H9 (cell line): ENCODE measurements around the gene PEX7. TPM values are rescaled to one million over a fixed set of nuclear protein-coding genes. Genes with fewer than 3 reads are reported as not detected.

Experiments
- DNase-seq: peaks from one replicate; pipeline ENCODE4 v3.0.0-alpha.2; 2017
- H2AFZ ChIP-seq: one replicate; pipeline ENCODE4 v1.6.1; 2013; ENCODE audit warnings: mild to moderate bottlenecking, low read length, control low read depth, moderate library complexity
- H2AK5ac ChIP-seq: 2 replicates; pipeline ENCODE4 v1.6.1; 2013; ENCODE audit warnings: low read length, control low read depth, mixed read lengths; ENCODE audit not compliant: insufficient read length
- H2BK120ac ChIP-seq: one replicate; pipeline ENCODE4 v1.6.1; 2013; ENCODE audit warnings: low read depth, mild to moderate bottlenecking, low read length, control low read depth, inconsistent platforms; ENCODE audit not compliant: poor library complexity, severe bottlenecking
- H2BK12ac ChIP-seq: 2 replicates; pipeline ENCODE4 v1.6.1; 2013; ENCODE audit warnings: low read length, control low read depth, mixed read lengths, low read depth; ENCODE audit not compliant: insufficient read length
- H2BK15ac ChIP-seq: 2 replicates; pipeline ENCODE4 v1.6.1; 2013; ENCODE audit warnings: low read depth, low read length, control low read depth
- H2BK20ac ChIP-seq: one replicate; pipeline ENCODE4 v1.6.1; 2013; ENCODE audit warnings: low read depth, mild to moderate bottlenecking, low read length, control low read depth, inconsistent platforms; ENCODE audit not compliant: poor library complexity, severe bottlenecking
- H2BK5ac ChIP-seq: 2 replicates; pipeline ENCODE4 v1.6.1; 2013; ENCODE audit warnings: low read length, control low read depth, mixed read lengths; ENCODE audit not compliant: insufficient read length
- H3K14ac ChIP-seq: 2 replicates; pipeline ENCODE4 v1.6.1; 2013; ENCODE audit warnings: low read length, control low read depth; ENCODE audit not compliant: insufficient read depth
- H3K18ac ChIP-seq: 2 replicates; pipeline ENCODE4 v1.6.1; 2013; ENCODE audit warnings: low read depth, mild to moderate bottlenecking, mixed read lengths, low read length, control low read depth; ENCODE audit not compliant: insufficient read length
- H3K23ac ChIP-seq: 2 replicates; pipeline ENCODE4 v1.6.1; 2013; ENCODE audit warnings: low read length, control low read depth, mixed read lengths, low read depth; ENCODE audit not compliant: insufficient read length
- H3K23me2 ChIP-seq: 2 replicates; pipeline ENCODE4 v1.6.1; 2013; ENCODE audit warnings: low read depth, mild to moderate bottlenecking, mixed read lengths, low read length, control low read depth; ENCODE audit not compliant: insufficient read length, poor library complexity, severe bottlenecking
- H3K27ac ChIP-seq: 2 replicates; pipeline ENCODE4 v1.5.1; 2013; ENCODE audit warnings: low read length, control low read depth, mixed read lengths, low read depth; ENCODE audit not compliant: insufficient read length
- H3K27me3 ChIP-seq: 2 replicates; pipeline ENCODE4 v1.6.1; 2013; ENCODE audit warnings: low read length, control low read depth, inconsistent platforms; ENCODE audit not compliant: insufficient read depth
- H3K4ac ChIP-seq: 2 replicates; pipeline ENCODE4 v1.6.1; 2013; ENCODE audit warnings: low read depth, mild to moderate bottlenecking, control low read depth, inconsistent platforms, low read length, moderate library complexity
- H3K4me1 ChIP-seq: 2 replicates; pipeline ENCODE4 v1.6.1; 2013; ENCODE audit warnings: low read length, control low read depth, inconsistent platforms; ENCODE audit not compliant: insufficient read depth
- H3K4me2 ChIP-seq: 2 replicates; pipeline ENCODE4 v1.6.1; 2013; ENCODE audit warnings: low read length, control low read depth, mixed read lengths; ENCODE audit not compliant: insufficient read length, insufficient read depth
- H3K56ac ChIP-seq: 2 replicates; pipeline ENCODE4 v1.6.1; 2013; ENCODE audit warnings: low read depth, mild to moderate bottlenecking, mixed read lengths, low read length, control low read depth; ENCODE audit not compliant: insufficient read length
- H3K79me1 ChIP-seq: 2 replicates; pipeline ENCODE4 v1.6.1; 2013; ENCODE audit warnings: low read depth, mild to moderate bottlenecking, moderate library complexity, low read length, control low read depth, inconsistent platforms; ENCODE audit not compliant: insufficient read depth, poor library complexity, severe bottlenecking
- H3K79me2 ChIP-seq: 2 replicates; pipeline ENCODE4 v1.6.1; 2013; ENCODE audit warnings: low read length, control low read depth, inconsistent platforms; ENCODE audit not compliant: insufficient read depth
- H3K9ac ChIP-seq: 2 replicates; pipeline ENCODE4 v1.6.1; 2013; ENCODE audit warnings: low read length, control low read depth, mixed read lengths; ENCODE audit not compliant: insufficient read length; ENCODE audit errors: extremely low read depth
- H3K9me3 ChIP-seq: one replicate; pipeline ENCODE4 v1.6.1; 2013; ENCODE audit warnings: low read depth, low read length, inconsistent platforms; ENCODE audit not compliant: control insufficient read depth
- H3T11ph ChIP-seq: one replicate; pipeline ENCODE4 v1.6.1; 2013; ENCODE audit warnings: mild to moderate bottlenecking, low read length, control low read depth, inconsistent platforms
- H4K20me1 ChIP-seq: one replicate; pipeline ENCODE4 v1.6.1; 2013; ENCODE audit not compliant: control insufficient read depth, insufficient read length, insufficient read depth
- H4K5ac ChIP-seq: 2 replicates; pipeline ENCODE4 v1.6.1; 2013; ENCODE audit warnings: low read depth, mild to moderate bottlenecking, mixed read lengths, low read length, control low read depth; ENCODE audit not compliant: insufficient read length
- H4K8ac ChIP-seq: replicated peaks from 2 replicates; pipeline ENCODE4 v1.6.1; 2013; ENCODE audit warnings: low read length, control low read depth, mixed read lengths, low read depth; ENCODE audit not compliant: insufficient read length
- H4K91ac ChIP-seq: 2 replicates; pipeline ENCODE4 v1.6.1; 2013; ENCODE audit warnings: low read depth, mild to moderate bottlenecking, moderate library complexity, mixed read lengths, low read length, control low read depth; ENCODE audit not compliant: insufficient read length
- H3K27ac Mint-ChIP-seq, 3 experiments: 2 replicates in 2 of 3; 3 replicates in 1 of 3; pipeline ENCODE4 v1.8.0; 2020 to 2021; ENCODE audit warnings: mixed read lengths in 3 of 3, mild to moderate bottlenecking in 1 of 3, moderate library complexity in 1 of 3
- H3K27me3 Mint-ChIP-seq: 2 replicates; pipeline ENCODE4 v1.8.0; 2021; ENCODE audit warnings: low read depth, mild to moderate bottlenecking, moderate library complexity, mixed read lengths
- H3K36me3 Mint-ChIP-seq, 3 experiments: 2 replicates in 2 of 3; 3 replicates in 1 of 3; pipeline ENCODE4 v1.8.0; 2020 to 2021; ENCODE audit warnings: low read depth in 3 of 3, mixed read lengths in 3 of 3; ENCODE audit not compliant: insufficient read depth in 1 of 3
- H3K4me1 Mint-ChIP-seq, 2 experiments: 2 replicates each; pipeline ENCODE4 v1.8.0; 2020; ENCODE audit warnings: mixed read lengths in 2 of 2
- H3K4me3 Mint-ChIP-seq, 2 experiments: 2 replicates in 1 of 2; 3 replicates in 1 of 2; pipeline ENCODE4 v1.8.0; 2020 to 2021; ENCODE audit warnings: mild to moderate bottlenecking in 2 of 2, mixed read lengths in 2 of 2, moderate library complexity in 1 of 2
- H3K9me3 Mint-ChIP-seq, 2 experiments: 2 replicates in 1 of 2; 3 replicates in 1 of 2; pipeline ENCODE4 v1.8.0; 2020; ENCODE audit warnings: mild to moderate bottlenecking in 2 of 2, mixed read lengths in 2 of 2, moderate library complexity in 1 of 2
- CTCF ChIP-seq: fragments of 200-600 bp; sonication (generic); conservative IDR thresholded peaks from 3 replicates; pipeline ENCODE4 v1.8.0; 2021; ENCODE audit warnings: antibody characterized with exemption, mild to moderate bottlenecking
- WGBS: extraction: QIAGEN DNeasy Blood & Tissue Kit; methylation state at CpG from one replicate; pipeline ENCODE4 v1.1.7; 2013; ENCODE audit warnings: missing lambda C conversion rate, low lambda C conversion rate, mixed read lengths; ENCODE audit not compliant: insufficient read length; ENCODE audit errors: extremely low coverage; 5-methylcytosine and 5-hydroxymethylcytosine counted together
- total RNA-seq: library from RNA; stranded (reverse); gene quantifications from 2 replicates; pipeline ENCODE4 v1.2.1, GENCODE V29; 2021

PEX7 gene
- total RNA-seq, 1 experiment from 2014 or later: 8.4 TPM

GRCh38 chr6:136795386-136795785 is 27.0 kb upstream of the PEX7 start:
- Histone ChIP-seq H3T11ph (no peak overlapping the region), H3K23me2 (peaks cover 5% of the 10 kb centered on the region), H3K23ac (no peak overlapping the region), H3K27me3 (peaks cover 9% of the 10 kb centered on the region; the same call in 1 of the 2 replicates), H3K79me2 (no peaks in the 10 kb centered on the region), H3K4me2 (no peak overlapping the region), H3K56ac (no peak overlapping the region), H3K18ac (no peak overlapping the region), H2BK120ac (no peak overlapping the region), H4K5ac (no peak overlapping the region), H3K9ac (no peak overlapping the region), H3K14ac (no peak overlapping the region), H3K79me1 (no peaks in the 10 kb centered on the region), H2BK20ac (no peak overlapping the region), H3K4me1 (no peaks in the 10 kb centered on the region), H2BK12ac (no peak overlapping the region), H2AFZ (no peak overlapping the region), H4K8ac (no peak overlapping the region), H4K20me1 (no peaks in the 10 kb centered on the region), H2BK5ac (no peak overlapping the region), H3K27ac (no peak overlapping the region), H2BK15ac (no peak overlapping the region), H4K91ac (no peak overlapping the region), H3K9me3 (no peaks in the 10 kb centered on the region), H3K4ac (no peak overlapping the region), H2AK5ac (no peak overlapping the region)
- H3K27me3 Mint-ChIP-seq: peaks cover 50% of the 10 kb centered on the region
- peaks cover 12% of the 10 kb centered on the region in 2 experiments for H3K4me1 Mint-ChIP-seq
- H3K36me3 Mint-ChIP-seq: peaks cover 0 to 2% (median 0%) of the 10 kb centered on the region in 3 experiments; a peak in 1 of 7 replicates
- H3K4me3 Mint-ChIP-seq: no peak overlapping the region
- no peaks in the 10 kb centered on the region; a peak in 1 of 5 replicates for H3K9me3 Mint-ChIP-seq
- TF ChIP-seq CTCF: no peak
- WGBS: no CpG with 5 or more reads among the region's 2 CpGs
- no peak overlapping the region for H3K27ac Mint-ChIP-seq
- no peak for DNase-seq
